ENCODE measurements around the gene FADS1.
A peak's percentile ranks its signal among the peaks of the same experiment; 100 is the strongest.

FADS1 gene

GRCh38 chr11:61774411-61774810, 42.4 kb downstream of the FADS1 start:
- DNase-seq = no peak

- DNase-seq = no peak
These were observed 43.0 kb downstream of the FADS1 start for GRCh38 chr11:61773809-61774208.

GRCh38 chr11:61773356-61773755, 43.4 kb downstream of the FADS1 start:
- no peak for DNase-seq

- no peak for DNase-seq
These were observed 44.8 kb downstream of the FADS1 start for GRCh38 chr11:61771985-61772455.

- no peak for DNase-seq
These were observed 45.5 kb downstream of the FADS1 start for GRCh38 chr11:61771195-61771894.

DNA sequence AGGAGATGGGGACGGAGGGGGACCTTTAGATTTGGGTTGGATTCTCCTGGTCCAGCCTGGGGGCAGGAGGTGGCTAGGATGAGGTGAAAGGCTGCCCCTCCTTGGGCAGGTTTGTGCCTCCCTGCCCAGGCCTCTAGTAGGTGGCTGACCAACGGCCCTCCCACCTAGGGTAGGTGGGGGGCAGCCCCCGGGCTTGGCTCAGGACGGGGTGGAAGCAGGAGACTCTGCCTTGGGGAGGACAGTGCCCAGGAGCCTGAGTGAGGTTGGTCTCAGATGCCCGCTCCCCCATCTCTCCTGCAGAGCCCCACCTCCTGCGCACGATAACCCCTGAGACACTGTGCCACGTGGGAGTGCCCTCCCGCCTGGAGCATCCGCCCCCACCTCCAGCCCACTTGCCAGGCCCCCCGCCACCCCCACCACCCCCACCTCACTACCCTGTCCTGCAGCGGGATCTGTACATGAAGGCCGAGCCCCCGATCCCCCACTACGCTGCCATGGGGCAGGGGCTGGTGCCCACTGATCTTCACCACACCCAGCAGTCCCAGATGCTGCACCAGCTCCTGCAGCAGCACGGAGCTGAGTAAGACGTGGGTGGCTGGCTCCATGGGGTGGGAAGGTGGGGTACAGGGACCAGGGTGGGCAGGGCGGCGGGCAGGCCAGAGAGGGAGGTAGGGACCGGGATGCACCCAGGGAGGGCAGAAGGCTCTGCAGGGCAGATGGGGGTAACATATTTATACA, 46.7 kb downstream of the FADS1 start:
- DNase-seq = no peak

DNA sequence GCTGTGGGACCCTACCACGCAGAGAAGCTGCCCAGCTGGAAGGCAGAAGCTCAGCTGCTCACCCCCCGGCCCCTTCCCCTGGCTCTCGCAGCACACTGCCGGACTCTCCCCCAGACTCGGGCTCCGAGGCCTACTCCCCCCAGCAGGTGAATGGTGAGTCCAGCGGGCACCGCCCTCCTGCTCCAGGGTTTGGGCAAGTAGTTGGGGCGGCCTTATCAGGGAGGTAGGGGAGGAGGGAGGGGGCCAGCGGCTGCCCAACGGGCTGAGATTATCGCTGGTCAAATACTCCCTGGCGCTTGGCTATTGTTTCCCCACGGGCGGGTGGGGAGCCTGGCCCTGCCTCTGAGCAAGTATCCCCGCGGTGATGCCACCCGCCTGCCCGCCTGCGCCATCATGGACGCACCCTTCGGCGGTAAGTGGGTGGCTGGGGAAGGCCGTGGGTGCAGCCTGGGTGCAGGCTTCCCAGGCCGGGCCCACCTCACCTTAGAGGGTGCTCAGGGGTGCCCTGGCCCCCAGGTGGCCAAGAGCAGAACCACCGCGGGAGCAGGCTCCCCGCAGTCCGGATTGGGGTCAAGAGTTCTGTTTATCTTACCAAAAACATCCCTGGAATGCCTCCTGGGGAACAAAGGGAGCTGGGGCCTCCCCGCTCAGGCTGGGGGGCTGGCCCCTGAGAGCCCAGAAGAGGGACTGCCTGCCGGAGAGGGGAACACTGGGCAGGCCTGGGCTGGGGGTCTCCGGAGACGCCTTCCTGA, 47.5 kb downstream of the FADS1 start:
- DNase-seq = no peak

DNA sequence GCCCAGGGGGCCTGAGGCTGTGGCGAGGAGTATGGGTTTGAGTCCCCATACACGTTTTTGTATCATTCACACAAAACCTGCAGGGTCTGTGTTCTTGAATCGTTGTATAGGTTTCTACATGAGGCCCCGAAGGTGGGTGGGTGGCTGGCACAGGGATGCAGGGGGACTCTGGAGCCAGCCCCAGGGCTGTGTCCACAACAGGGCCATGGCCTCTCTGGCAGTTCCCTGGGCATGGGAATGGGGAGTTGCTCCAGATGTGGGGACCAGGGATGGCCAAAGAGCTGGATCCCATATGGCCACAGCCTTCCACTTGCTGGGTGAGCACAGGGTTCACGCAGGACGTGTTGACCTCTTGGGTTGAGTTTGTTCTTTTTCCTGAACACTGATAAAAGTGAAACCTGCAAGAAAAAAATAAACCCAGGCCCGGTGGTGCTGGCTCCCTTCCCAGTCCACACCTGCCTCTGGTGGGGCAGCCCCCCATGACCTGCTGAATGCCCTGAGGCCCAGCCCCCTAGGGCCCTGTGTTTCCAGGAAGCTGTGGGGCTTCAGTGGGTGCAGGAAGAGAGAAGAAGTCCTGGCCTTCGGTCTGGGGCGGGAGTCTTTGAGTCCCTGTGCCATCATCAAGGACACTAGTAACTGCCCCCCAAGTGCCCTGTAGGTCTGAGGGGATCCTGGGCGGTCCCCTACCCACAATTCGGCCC, 48.3 kb downstream of the FADS1 start:
- DNase-seq = no peak

- no peak for DNase-seq
These were observed 50.4 kb downstream of the FADS1 start for GRCh38 chr11:61766353-61766841.

- DNase-seq = no peak
These were observed 51.1 kb downstream of the FADS1 start for GRCh38 chr11:61765550-61766253.

DNA sequence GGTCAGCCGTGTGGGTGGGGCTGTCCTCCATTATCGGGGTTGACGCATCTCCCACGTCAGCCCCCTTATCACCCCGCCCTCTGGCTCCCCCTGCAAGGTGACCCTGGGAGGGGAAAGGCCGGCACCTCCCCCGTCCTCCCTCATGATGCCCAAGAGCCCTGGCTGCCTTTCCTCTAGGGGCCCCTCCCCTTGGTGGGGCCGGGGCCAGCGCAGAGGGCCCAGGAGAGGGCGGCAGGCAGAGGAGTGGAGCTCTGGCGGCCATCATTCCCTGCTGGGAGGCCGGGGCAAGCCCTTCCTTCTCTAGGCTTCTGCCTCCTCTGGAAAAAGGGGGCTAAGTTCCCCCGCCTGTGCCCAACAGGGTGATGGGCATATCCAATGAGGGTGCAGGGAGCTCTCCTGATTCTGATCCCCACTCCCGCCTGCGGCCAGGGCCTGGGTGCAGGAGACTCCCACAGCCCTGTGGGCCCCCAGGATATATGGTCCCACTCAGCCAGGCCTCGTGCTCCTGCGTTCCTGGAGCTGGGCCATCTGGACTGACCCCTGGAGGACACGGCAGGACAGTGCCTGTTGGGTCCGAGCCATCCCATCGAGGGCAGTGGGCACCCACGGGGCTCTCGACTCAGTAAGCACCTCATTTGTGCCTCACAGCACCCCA, 52.1 kb downstream of the FADS1 start:
- DNase-seq = no peak

- DNase-seq = no peak
These were observed 52.7 kb downstream of the FADS1 start for GRCh38 chr11:61763930-61764605.

- no peak for DNase-seq
These were observed 54.0 kb downstream of the FADS1 start for GRCh38 chr11:61762798-61763197.

DNA sequence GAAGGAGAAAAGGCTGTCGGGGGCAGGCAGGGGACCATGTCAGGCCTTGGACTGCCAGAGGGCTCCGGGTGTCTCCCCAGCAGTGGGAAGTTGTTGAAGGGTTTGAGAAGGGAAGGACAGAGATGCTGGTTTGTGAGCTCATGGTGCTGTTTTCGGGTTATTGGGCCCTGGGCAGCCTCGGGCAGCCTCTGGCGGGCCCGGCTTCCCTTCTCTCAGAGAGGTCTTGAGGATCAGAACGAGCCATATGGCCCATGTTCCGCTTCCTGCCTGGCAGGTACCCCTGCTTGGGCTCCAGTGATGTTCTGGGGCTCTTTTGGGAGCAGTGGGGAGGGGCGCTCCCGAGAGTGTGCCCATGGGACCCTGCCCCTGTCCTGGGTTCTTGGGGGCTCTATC, 54.6 kb downstream of the FADS1 start:
- no peak for DNase-seq

DNA sequence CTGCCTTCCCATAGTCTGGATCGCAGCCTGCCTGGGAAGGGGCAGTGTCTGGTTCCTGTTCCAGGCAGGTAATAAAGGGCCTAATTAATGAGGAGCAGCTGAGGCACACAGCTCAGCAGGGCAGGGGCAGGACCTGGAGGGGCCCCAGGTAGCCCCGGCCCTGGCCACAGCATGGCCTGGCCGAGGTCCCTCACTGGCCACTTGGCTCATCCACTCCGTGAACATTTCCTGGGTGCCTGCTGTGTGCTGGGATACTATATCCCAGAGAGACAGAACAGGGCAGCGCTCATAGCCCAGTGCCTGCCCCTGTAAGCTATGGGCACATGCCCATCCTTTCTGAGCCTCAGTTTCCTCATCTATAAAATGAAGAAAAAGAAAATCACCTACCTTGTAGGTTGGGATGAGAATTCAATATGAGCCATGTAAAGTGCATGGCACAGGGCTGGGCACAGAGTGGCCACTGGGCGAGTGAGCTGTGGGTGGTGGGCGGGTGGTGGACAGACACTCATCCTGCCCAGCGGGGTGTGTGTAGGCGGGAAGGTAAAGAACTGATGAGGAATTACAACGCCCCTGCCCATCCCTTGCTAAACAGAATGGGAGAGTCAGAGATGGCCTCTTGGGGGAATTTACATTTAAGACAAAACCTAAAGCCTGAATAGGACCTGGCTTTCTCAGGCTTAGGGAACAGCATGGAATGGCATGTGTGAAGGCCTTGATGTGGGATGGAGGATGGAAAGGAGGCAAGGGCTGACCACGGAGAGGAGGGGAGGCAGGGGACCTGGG, 55.2 kb downstream of the FADS1 start:
- DNase-seq = no peak

- DNase-seq = no peak
These were observed 55.9 kb downstream of the FADS1 start for GRCh38 chr11:61760946-61761345.

GRCh38 chr11:61757213-61757862, 59.5 kb downstream of the FADS1 start:
- no peak for DNase-seq

DNA sequence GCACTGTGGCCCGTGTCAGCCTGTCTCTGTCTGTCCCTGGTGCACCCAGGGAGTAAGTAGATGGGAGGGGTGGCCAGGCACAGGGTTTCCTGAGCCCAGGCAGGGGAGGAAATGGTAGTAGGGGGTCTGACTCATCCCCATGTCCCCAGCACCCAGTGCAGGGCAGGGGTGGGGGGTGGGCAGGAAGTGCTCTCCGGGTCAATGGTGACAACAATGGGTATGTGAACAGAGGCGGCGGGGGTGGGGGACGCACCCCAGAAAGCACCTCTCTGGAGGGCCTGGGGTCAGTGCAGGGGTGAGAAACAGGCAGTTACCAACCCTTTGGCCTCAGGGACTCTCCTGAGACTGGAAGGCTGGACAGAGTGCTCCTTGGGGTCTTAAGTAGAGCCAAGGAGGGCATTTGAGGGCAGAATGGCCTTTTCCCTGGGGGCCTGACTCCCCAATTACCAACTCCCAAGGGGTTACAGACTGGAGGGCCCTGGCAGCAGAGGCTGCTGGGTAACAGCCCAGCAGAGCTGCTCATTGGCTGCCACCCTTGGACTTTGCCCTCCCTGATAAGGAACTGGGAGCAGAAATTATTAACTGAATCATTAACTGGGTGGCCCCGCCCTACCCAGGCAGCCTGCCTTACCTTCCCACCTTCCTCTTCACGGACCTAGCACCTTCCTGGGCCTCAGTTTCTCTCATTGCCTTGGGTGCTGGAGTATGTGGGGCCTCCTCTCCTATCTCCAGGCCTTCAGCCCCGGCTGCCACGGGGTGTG, 60.2 kb downstream of the FADS1 start:
- DNase-seq = peak; percentile 52 to 66

DNA sequence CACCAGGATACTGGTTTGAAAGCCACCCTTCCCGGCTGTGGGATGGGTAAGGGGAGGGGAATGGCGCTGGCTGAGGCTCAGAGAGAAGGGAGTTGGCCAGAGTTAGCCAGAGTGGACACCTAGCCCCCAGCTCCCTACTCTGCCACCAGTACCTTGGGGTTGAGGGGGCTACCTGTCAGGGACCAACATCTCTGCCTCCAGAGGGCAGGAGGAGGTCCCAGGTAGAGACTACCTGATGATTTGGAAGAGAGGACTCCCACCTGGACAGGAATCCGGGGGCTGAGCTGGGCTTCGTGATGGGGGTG, 60.7 kb downstream of the FADS1 start:
- DNase-seq = no peak

Measured in activated T-cell treated with anti-CD3 and anti-CD28 coated beads, Interleukin-2, amount 50 U/mL, for 48 hours (primary cell).